ENCODE measurements around the gene GORAB. TPM values are rescaled to one million over a fixed set of nuclear protein-coding genes. Genes with fewer than 3 reads are reported as not detected.
A peak's percentile ranks its signal among the peaks of the same experiment; 100 is the strongest.

GORAB gene
- total and polyA plus RNA-seq, 2 of the 8 experiments (the other 6 are each of a cell fraction or from before 2014, with no cell fraction given), result 4.0 to 9.6 TPM

- TF ChIP-seq CHD7 (IDR thresholded peaks at IDR 0.05; ENCODE audit: insufficient replicate concordance, low read length), result no peak
- TF ChIP-seq EGR1 (IDR thresholded peaks at IDR 0.05; ENCODE audit: borderline replicate concordance, low read depth, low read length), result no peak
- no peak for TF ChIP-seq FOSL1 (IDR thresholded peaks at IDR 0.05; ENCODE audit: insufficient read depth, low read depth, low read length)
- TF ChIP-seq ZNF274 (IDR thresholded peaks at IDR 0.05; ENCODE audit: borderline replicate concordance, extremely low read depth, low read length), result no peak
- peak; percentile 90 for TF ChIP-seq TAF7 (optimal IDR thresholded peaks at IDR 0.05; ENCODE audit: borderline replicate concordance, low read depth, low read length)
- TF ChIP-seq SRF (IDR thresholded peaks at IDR 0.05; ENCODE audit: low read depth, low read length), result no peak
- TF ChIP-seq POLR2A (IDR thresholded peaks at IDR 0.05; ENCODE audit: control extremely low read depth in 1 of 2, low read depth in 2 of 2, low read length in 2 of 2), result peak; percentile 74 to 94; a peak in 2 of 3 replicates
- TF ChIP-seq POU5F1 (IDR thresholded peaks at IDR 0.05; ENCODE audit: low read depth, low read length), result no peak
- peak; percentile 81 for TF ChIP-seq TBP (IDR thresholded peaks at IDR 0.05; ENCODE audit: low read depth, low read length)
- peak; percentile 85 for TF ChIP-seq SP1 (IDR thresholded peaks at IDR 0.05; ENCODE audit: low read depth, low read length)
Measured at GRCh38 chr1:170531758-170532657, at the start of gene GORAB (continued).

Data from H1 (cell line).